Spleen (tissue), 11 donors: Measurements from ENCODE around the gene MEGF6. TPM values are rescaled to one million over a fixed set of nuclear protein-coding genes. Genes with fewer than 3 reads are reported as not detected.

Source experiments
- DNase-seq: peaks from one replicate; pipeline ENCODE4 v3.0.0-alpha.2; 2020
- H3K27ac ChIP-seq, 8 donors: fragments of 200-600 bp; sonication (generic) in 7 of 8; 1 replicate in 4 of 8; 2 replicates in 4 of 8; pipeline versions ENCODE4 v1.5.0 to v1.8.0; 2016 to 2021; ENCODE audit warnings: inconsistent platforms in 4 of 8, mild to moderate bottlenecking in 4 of 8, moderate library complexity in 1 of 8
- H3K27me3 ChIP-seq, 7 donors: fragments of 200-600 bp; sonication (generic) in 6 of 7; replicated peaks in 1 of 7; 1 replicate in 4 of 7; 2 replicates in 3 of 7; pipeline versions ENCODE4 v1.5.0 to v1.8.0; 2016 to 2021; ENCODE audit warnings: inconsistent platforms in 3 of 7, mild to moderate bottlenecking in 1 of 7
- H3K36me3 ChIP-seq, 6 donors: fragments of 200-600 bp; sonication (generic) in 5 of 6; 1 replicate in 4 of 6; 2 replicates in 2 of 6; pipeline versions ENCODE4 v1.5.0 to v1.8.0; 2016 to 2021; ENCODE audit warnings: inconsistent platforms in 2 of 6
- H3K4me1 ChIP-seq, 6 donors: fragments of 200-600 bp; sonication (generic) in 5 of 6; 1 replicate in 3 of 6; 2 replicates in 3 of 6; pipeline versions ENCODE4 v1.5.0 to v1.8.0; 2016 to 2021; ENCODE audit warnings: inconsistent platforms in 3 of 6
- H3K4me3 ChIP-seq, 8 donors: fragments of 200-600 bp; sonication (generic) in 7 of 8; 1 replicate in 4 of 8; 2 replicates in 4 of 8; pipeline versions ENCODE4 v1.5.0 to v1.8.0; 2016 to 2021; ENCODE audit warnings: inconsistent platforms in 4 of 8, mild to moderate bottlenecking in 4 of 8, moderate library complexity in 2 of 8
- H3K9me3 ChIP-seq, 8 donors: fragments of 200-600 bp; sonication (generic) in 7 of 8; 1 replicate in 4 of 8; 2 replicates in 4 of 8; pipeline versions ENCODE4 v1.5.0 to v1.8.0; 2016 to 2021; ENCODE audit warnings: inconsistent platforms in 4 of 8
- POLR2A ChIP-seq, 3 donors: fragments of 450-650 bp; IDR thresholded peaks; one replicate each; pipeline ENCODE4 v1.5.1; 2017; ENCODE audit warnings: antibody characterized with exemption in 3 of 3, mild to moderate bottlenecking in 1 of 3
- POLR2AphosphoS5 ChIP-seq, 3 donors: sonication (generic); formaldehyde crosslinking; IDR thresholded peaks; one replicate each; pipeline ENCODE4 v1.5.1; 2017; ENCODE audit warnings: antibody characterized with exemption in 3 of 3
- WGBS, 5 donors: extraction: QIAGEN DNeasy Blood & Tissue Kit in 3 of 5; methylation state at CpG; one replicate each; pipeline versions ENCODE4 v1.1.5 to v1.1.7; 2013 to 2018; 5-methylcytosine and 5-hydroxymethylcytosine counted together
- intact Hi-C: fragments of 100-400 bp; cut with DNase I; formaldehyde crosslinking; loops from one replicate; pipeline ENCODE4 v1.15.0; 2023; ENCODE audit warnings: low total_unique reads
- polyA plus RNA-seq, 3 donors: library from polyadenylated mRNA; stranded (reverse); fragments of 200-250 nt; gene quantifications; one replicate each; pipeline ENCODE4 v1.2.1, GENCODE V29; 2013
- total RNA-seq, 7 donors: library from RNA; depleted of rRNA in 3 of 7; stranded (reverse); fragments of >200 nt in 3 of 7; fragmentation: NEBNext Ultra II Directional in 4 of 7; extraction: Animal tissue kit (Norgen Biotek cat#: 25700) in 4 of 7; gene quantifications; one replicate each; pipeline versions ENCODE4 v1.1.0 to v1.2.1, GENCODE V29; 2016 to 2021
- TF ChIP-seq, protein P1 (sequence below), 11 experiments: fragments of 200-600 bp in 7 of 11; fragments of 450-650 bp in 4 of 11; sonication (generic) in 4 of 11; IDR thresholded peaks in 8 of 11; conservative IDR thresholded peaks in 3 of 11; 1 replicate in 7 of 11; 2 replicates in 4 of 11; pipeline versions ENCODE4 v1.4.0 to v1.8.0; 2016 to 2021; ENCODE audit warnings: antibody characterized with exemption in 11 of 11, inconsistent platforms in 4 of 11, mild to moderate bottlenecking in 1 of 11
- donor health status: healthy with polysubstance abuse.
- donor health status: DM: no; HTN: no; CAD: no; lungs with moderate emphysema.
- donor health status: DM: no; HTN: no; CAD: no.
- donor health status: Bipolar disorder and iron deficiency.
- donor health status: healthy.
- donor health status: DM: no; HTN: no; CAD: no.
- donor health status: DM: yes; HTN: yes; CAD: no.

The MEGF6 gene
- total and polyA plus RNA-seq, 10 donors: 8.7 to 39.5 (median 20.3) TPM

DNA sequence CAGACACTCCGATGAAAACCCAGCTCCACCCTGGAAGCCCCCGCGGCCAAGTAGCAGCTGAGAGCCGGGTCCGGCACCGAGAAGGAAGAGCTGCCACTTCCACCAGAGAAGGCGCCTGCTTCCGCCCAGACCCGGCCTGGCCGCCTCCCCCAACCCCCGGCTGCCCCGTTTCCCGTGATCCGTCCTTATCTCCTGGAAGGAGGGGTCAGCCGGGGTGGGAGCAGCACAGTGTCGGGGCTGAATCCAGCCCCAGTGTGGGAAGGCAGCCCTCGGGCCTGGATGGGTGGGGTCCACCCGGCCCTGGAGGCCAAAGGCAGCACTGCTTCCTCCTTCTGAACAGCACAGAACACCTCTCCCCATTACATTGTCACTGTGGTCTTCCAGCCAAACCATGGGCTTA, 69.4 kb downstream of the MEGF6 start:
- Histone ChIP-seq H3K27me3 (peaks cover 0 to 9% (median 0%) of the 10 kb centered on the region in 7 donors), H3K4me3 (no peak overlapping the region), H3K36me3 (no peaks in the 10 kb centered on the region), H3K27ac (peak overlapping the region in 2 of 8 donors; percentile 8 to 11), H3K4me1 (peaks cover 0 to 50% (median 16%) of the 10 kb centered on the region in 6 donors), H3K9me3 (no peaks in the 10 kb centered on the region)
- TF ChIP-seq POLR2A (IDR thresholded peaks at IDR 0.05) (no peak), POLR2AphosphoS5 (IDR thresholded peaks at IDR 0.05) (peak in 2 of 3 donors; percentile 42 to 50)
- TF ChIP-seq, protein P1, sequence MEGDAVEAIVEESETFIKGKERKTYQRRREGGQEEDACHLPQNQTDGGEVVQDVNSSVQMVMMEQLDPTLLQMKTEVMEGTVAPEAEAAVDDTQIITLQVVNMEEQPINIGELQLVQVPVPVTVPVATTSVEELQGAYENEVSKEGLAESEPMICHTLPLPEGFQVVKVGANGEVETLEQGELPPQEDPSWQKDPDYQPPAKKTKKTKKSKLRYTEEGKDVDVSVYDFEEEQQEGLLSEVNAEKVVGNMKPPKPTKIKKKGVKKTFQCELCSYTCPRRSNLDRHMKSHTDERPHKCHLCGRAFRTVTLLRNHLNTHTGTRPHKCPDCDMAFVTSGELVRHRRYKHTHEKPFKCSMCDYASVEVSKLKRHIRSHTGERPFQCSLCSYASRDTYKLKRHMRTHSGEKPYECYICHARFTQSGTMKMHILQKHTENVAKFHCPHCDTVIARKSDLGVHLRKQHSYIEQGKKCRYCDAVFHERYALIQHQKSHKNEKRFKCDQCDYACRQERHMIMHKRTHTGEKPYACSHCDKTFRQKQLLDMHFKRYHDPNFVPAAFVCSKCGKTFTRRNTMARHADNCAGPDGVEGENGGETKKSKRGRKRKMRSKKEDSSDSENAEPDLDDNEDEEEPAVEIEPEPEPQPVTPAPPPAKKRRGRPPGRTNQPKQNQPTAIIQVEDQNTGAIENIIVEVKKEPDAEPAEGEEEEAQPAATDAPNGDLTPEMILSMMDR (IDR thresholded peaks at IDR 0.05 in 8 of 11, conservative IDR thresholded peaks at IDR 0.05 in 3 of 11): peak in 5 of 11 experiments; percentile 8 to 27 (median 14)
- no peak for DNase-seq
- intact Hi-C loops: no loop called here
- WGBS, 5 donors: 52 to 80% (median 69%) methylated on average over 13 to 18 of the region's 18 CpGs

- no peaks in the 10 kb centered on the region for H3K36me3 ChIP-seq
- peaks cover 0 to 49% (median 15%) of the 10 kb centered on the region in 6 donors for H3K4me1 ChIP-seq
- peak overlapping the region in 2 of 8 donors; percentile 8 to 11 for H3K27ac ChIP-seq
- TF ChIP-seq POLR2AphosphoS5 (IDR thresholded peaks at IDR 0.05): no peak
- TF ChIP-seq POLR2A (IDR thresholded peaks at IDR 0.05): no peak
- TF ChIP-seq, protein P1 (IDR thresholded peaks at IDR 0.05 in 8 of 11, conservative IDR thresholded peaks at IDR 0.05 in 3 of 11): no peak
- no peaks in the 10 kb centered on the region for H3K9me3 ChIP-seq
- DNase-seq: no peak
- H3K4me3 ChIP-seq: no peak overlapping the region
- intact Hi-C loops: no loop called here
- 65 to 76% (median 71%) methylated on average over 5 to 16 of the region's 16 CpGs for WGBS, 5 donors
- peaks cover 0 to 7% (median 0%) of the 10 kb centered on the region in 7 donors for H3K27me3 ChIP-seq
Observed at GRCh38 chr1:3541465-3541864, 69.8 kb downstream of the MEGF6 start.

- no peaks in the 10 kb centered on the region for H3K36me3 ChIP-seq
- no peak overlapping the region for H3K4me3 ChIP-seq
- no peak for DNase-seq
- TF ChIP-seq POLR2A (IDR thresholded peaks at IDR 0.05): no peak
- TF ChIP-seq, protein P1 (IDR thresholded peaks at IDR 0.05 in 8 of 11, conservative IDR thresholded peaks at IDR 0.05 in 3 of 11): no peak
- TF ChIP-seq POLR2AphosphoS5 (IDR thresholded peaks at IDR 0.05): no peak
- peaks cover 0 to 7% (median 0%) of the 10 kb centered on the region in 7 donors for H3K27me3 ChIP-seq
- intact Hi-C loops: no loop called here
- H3K9me3 ChIP-seq: no peaks in the 10 kb centered on the region
- WGBS, 5 donors: 92 to 97% (median 95%) methylated on average over 11 to 13 of the region's 13 CpGs
- H3K4me1 ChIP-seq: peaks cover 0 to 48% (median 15%) of the 10 kb centered on the region in 6 donors
- H3K27ac ChIP-seq: peak overlapping the region in 1 of 8 donors; percentile 58
Observed at GRCh38 chr1:3540876-3541275, 70.4 kb downstream of the MEGF6 start.

- TF ChIP-seq POLR2A (IDR thresholded peaks at IDR 0.05): no peak
- TF ChIP-seq POLR2AphosphoS5 (IDR thresholded peaks at IDR 0.05): peak in 1 of 3 donors; percentile 55
- WGBS, 5 donors: 38 to 66% (median 52%) methylated on average over 11 to 24 of the region's 24 CpGs
- H3K9me3 ChIP-seq: no peaks in the 10 kb centered on the region
- H3K27me3 ChIP-seq: no peaks in the 10 kb centered on the region
- intact Hi-C loops: no loop called here
- DNase-seq: no peak
- H3K27ac ChIP-seq: peak overlapping the region in 5 of 8 donors; percentile 22 to 63 (median 51)
- H3K36me3 ChIP-seq: no peaks in the 10 kb centered on the region
- H3K4me1 ChIP-seq: peaks cover 0 to 48% (median 15%) of the 10 kb centered on the region in 6 donors
- no peak overlapping the region for H3K4me3 ChIP-seq
Observed at GRCh38 chr1:3539707-3540425, 71.4 kb downstream of the MEGF6 start.
